ENCODE measurements around the gene AHNAK2. TPM values are rescaled to one million over a fixed set of nuclear protein-coding genes. Genes with fewer than 3 reads are reported as not detected.

Gene AHNAK2
- total and polyA plus RNA-seq, 2 donors, result 0.42 to 3.8 TPM

DNA sequence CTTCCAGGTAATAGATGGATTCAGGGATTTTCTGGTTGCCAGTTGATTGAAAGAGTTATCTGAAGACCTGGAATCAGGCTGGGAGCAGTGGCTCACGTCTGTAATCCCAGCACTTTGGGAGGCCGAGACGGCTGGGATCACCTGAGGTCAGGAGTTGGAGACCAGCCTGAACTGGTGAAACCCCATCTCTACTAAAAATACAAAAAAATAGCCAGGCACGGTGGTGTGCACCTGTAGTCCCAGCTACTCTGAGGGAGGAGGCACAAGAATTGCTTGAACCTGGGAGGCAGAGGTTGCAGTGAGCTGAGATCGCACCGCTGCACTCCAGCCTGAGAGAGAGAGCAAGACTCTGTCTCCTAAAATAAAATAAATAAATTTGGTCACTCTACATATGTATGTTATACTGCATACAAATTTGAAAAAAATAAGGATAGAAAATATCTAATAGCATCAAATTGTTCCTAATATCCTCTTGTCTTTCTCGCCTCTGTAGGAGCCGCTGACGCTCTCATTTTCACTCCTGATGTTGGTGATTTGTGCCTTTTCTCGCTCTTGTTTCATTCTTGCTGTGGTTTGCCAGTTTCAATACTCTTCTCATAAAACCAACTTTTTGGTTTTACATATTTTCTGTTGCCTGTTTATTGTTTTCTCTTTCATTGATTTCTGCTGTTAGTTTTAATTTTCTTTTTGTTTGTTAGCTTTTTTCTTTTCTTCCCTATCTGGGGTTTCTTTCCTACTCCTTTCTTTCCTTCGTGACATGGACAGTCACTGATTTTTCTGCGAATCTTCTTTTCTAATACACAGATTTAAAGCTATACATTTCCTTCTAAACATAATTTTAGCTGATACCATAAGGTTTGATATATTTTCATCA is 77.3 kb downstream of the AHNAK2 start:
- DNase-seq (ENCODE audit: low read depth in 6 of 9, low spot score in 9 of 9), result no peak

GRCh38 chr14:104899781-104900180 is 78.4 kb downstream of the AHNAK2 start:
- Histone ChIP-seq H3K9me3 (ENCODE audit: control insufficient read depth in 2 of 2, insufficient read depth in 1 of 2, low read length in 1 of 2) (no peaks in the 10 kb centered on the region), H3K27ac (ENCODE audit: low read depth in 1 of 2, low read length in 1 of 2) (no peak overlapping the region), H3K4me1 (ENCODE audit: control insufficient read depth in 2 of 2, insufficient read depth in 2 of 2, low read length in 2 of 2) (no peaks in the 10 kb centered on the region), H3K36me3 (ENCODE audit: control insufficient read depth in 2 of 2, insufficient read depth in 2 of 2, low read length in 1 of 2) (no peaks in the 10 kb centered on the region), H3K27me3 (ENCODE audit: control insufficient read depth in 2 of 2, insufficient read depth in 1 of 2, low read length in 1 of 2) (peaks cover 0 to 13% of the 10 kb centered on the region in 2 donors), H3K4me3 (ENCODE audit: low read length in 2 of 2) (no peak overlapping the region)
- WGBS, result 60% methylated on average over 2 of the region's 2 CpGs
- no peak for DNase-seq (ENCODE audit: low read depth in 6 of 9, low spot score in 9 of 9)

More for the DNA sequence above, 77.3 kb downstream of the AHNAK2 start:
- 93% methylated on average over 12 of the region's 12 CpGs for WGBS
- no peak overlapping the region for H3K4me3 ChIP-seq (ENCODE audit: low read length in 2 of 2)
- no peaks in the 10 kb centered on the region for H3K4me1 ChIP-seq (ENCODE audit: control insufficient read depth in 2 of 2, insufficient read depth in 2 of 2, low read length in 2 of 2)
- H3K9me3 ChIP-seq (ENCODE audit: control insufficient read depth in 2 of 2, insufficient read depth in 1 of 2, low read length in 1 of 2), result no peaks in the 10 kb centered on the region
- H3K36me3 ChIP-seq (ENCODE audit: control insufficient read depth in 2 of 2, insufficient read depth in 2 of 2, low read length in 1 of 2), result no peaks in the 10 kb centered on the region
- H3K27ac ChIP-seq (ENCODE audit: low read depth in 1 of 2, low read length in 1 of 2), result no peak overlapping the region
- peaks cover 0 to 18% of the 10 kb centered on the region in 2 donors for H3K27me3 ChIP-seq (ENCODE audit: control insufficient read depth in 2 of 2, insufficient read depth in 1 of 2, low read length in 1 of 2)

GRCh38 chr14:104898870-104899510 is 79.2 kb downstream of the AHNAK2 start:
- H3K27ac ChIP-seq (ENCODE audit: low read depth in 1 of 2, low read length in 1 of 2), result no peak overlapping the region
- H3K4me1 ChIP-seq (ENCODE audit: control insufficient read depth in 2 of 2, insufficient read depth in 2 of 2, low read length in 2 of 2), result no peaks in the 10 kb centered on the region
- peaks cover 0 to 12% of the 10 kb centered on the region in 2 donors for H3K27me3 ChIP-seq (ENCODE audit: control insufficient read depth in 2 of 2, insufficient read depth in 1 of 2, low read length in 1 of 2)
- no peak for DNase-seq (ENCODE audit: low read depth in 6 of 9, low spot score in 9 of 9)
- H3K4me3 ChIP-seq (ENCODE audit: low read length in 2 of 2), result no peak overlapping the region
- H3K36me3 ChIP-seq (ENCODE audit: control insufficient read depth in 2 of 2, insufficient read depth in 2 of 2, low read length in 1 of 2), result no peaks in the 10 kb centered on the region
- WGBS, result 89% methylated on average over 24 of the region's 24 CpGs
- no peaks in the 10 kb centered on the region for H3K9me3 ChIP-seq (ENCODE audit: control insufficient read depth in 2 of 2, insufficient read depth in 1 of 2, low read length in 1 of 2)

DNA sequence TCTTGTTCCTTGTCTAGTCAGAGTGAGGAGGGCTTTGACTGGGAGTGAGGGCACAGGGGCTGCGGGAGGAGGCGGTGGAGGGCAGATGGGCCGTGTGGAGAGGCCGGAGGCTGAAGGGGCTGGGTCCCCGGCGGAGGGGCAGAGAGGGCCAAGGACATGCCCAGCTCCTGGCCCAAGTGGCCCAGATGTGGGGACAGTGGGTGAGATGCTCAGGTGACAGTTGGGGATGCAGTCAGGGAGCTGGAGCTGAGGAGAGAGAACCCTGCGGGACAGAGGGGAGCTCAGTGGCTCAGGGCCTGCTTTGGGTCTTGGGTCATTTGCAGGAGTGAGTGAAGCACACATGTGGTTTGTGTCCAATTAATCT is 80.0 kb downstream of the AHNAK2 start:
- Histone ChIP-seq H3K36me3 (ENCODE audit: control insufficient read depth in 2 of 2, insufficient read depth in 2 of 2, low read length in 1 of 2) (no peaks in the 10 kb centered on the region), H3K9me3 (ENCODE audit: control insufficient read depth in 2 of 2, insufficient read depth in 1 of 2, low read length in 1 of 2) (no peaks in the 10 kb centered on the region), H3K27me3 (ENCODE audit: control insufficient read depth in 2 of 2, insufficient read depth in 1 of 2, low read length in 1 of 2) (peaks cover 0 to 5% of the 10 kb centered on the region in 2 donors), H3K27ac (ENCODE audit: low read depth in 1 of 2, low read length in 1 of 2) (no peak overlapping the region), H3K4me1 (ENCODE audit: control insufficient read depth in 2 of 2, insufficient read depth in 2 of 2, low read length in 2 of 2) (no peaks in the 10 kb centered on the region), H3K4me3 (ENCODE audit: low read length in 2 of 2) (no peak overlapping the region)
- no peak for DNase-seq (ENCODE audit: low read depth in 6 of 9, low spot score in 9 of 9)
- 99% methylated on average over 7 of the region's 7 CpGs for WGBS

DNA sequence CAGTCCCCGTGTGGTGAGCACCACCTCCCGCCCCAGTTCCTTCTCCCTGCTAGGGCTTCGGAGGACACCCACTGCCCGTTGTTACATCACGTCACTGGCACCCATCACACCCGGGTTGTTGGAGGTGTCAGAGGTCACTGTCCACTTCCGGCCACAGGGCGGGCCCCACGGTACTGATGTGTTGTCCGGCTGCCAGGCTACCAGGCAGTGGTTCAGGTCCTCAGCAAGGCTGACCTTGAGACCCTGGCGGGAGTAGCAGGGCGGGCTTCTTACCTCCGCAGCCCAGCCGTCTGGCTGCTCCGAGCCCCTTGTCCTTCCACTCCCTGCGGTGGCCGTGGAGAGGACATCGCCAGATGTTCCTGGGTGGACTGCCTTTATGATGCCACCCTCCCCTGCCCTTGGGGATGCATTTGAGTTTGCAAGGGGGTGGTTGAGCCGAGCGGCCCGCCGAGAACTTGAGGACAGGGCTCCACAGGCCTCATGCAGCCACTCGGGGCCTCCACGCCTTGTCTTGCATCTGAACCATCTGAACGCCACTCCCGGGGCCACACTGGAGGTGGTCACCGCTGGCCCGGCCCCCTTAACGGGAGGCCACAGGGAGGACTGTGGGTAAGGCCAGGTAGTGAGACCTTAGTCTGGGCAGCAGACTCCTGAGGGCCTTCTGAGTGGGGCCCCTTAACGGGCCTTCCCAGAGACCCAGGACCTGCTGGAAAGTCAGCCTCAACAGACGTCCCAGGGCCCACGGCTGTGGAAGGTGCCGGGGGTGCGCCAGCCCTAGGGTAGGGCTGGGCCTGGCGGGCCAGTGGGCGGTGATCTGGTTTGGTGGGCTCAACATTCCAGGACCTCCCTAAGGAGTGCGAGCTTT is 80.6 kb downstream of the AHNAK2 start:
- no peaks in the 10 kb centered on the region for H3K36me3 ChIP-seq (ENCODE audit: control insufficient read depth in 2 of 2, insufficient read depth in 2 of 2, low read length in 1 of 2)
- no peak overlapping the region for H3K4me3 ChIP-seq (ENCODE audit: low read length in 2 of 2)
- DNase-seq (ENCODE audit: low read depth in 6 of 9, low spot score in 9 of 9), result no peak
- H3K27me3 ChIP-seq (ENCODE audit: control insufficient read depth in 2 of 2, insufficient read depth in 1 of 2, low read length in 1 of 2), result peaks cover 0 to 4% of the 10 kb centered on the region in 2 donors
- H3K4me1 ChIP-seq (ENCODE audit: control insufficient read depth in 2 of 2, insufficient read depth in 2 of 2, low read length in 2 of 2), result no peaks in the 10 kb centered on the region
- H3K9me3 ChIP-seq (ENCODE audit: control insufficient read depth in 2 of 2, insufficient read depth in 1 of 2, low read length in 1 of 2), result no peaks in the 10 kb centered on the region
- 95% methylated on average over 37 of the region's 37 CpGs for WGBS
- H3K27ac ChIP-seq (ENCODE audit: low read depth in 1 of 2, low read length in 1 of 2), result no peak overlapping the region

GRCh38 chr14:104895786-104896661 is 82.2 kb downstream of the AHNAK2 start:
- no peaks in the 10 kb centered on the region for H3K9me3 ChIP-seq (ENCODE audit: control insufficient read depth in 2 of 2, insufficient read depth in 1 of 2, low read length in 1 of 2)
- WGBS, result 92% methylated on average over 34 of the region's 34 CpGs
- no peak overlapping the region for H3K4me3 ChIP-seq (ENCODE audit: low read length in 2 of 2)
- H3K27me3 ChIP-seq (ENCODE audit: control insufficient read depth in 2 of 2, insufficient read depth in 1 of 2, low read length in 1 of 2), result peaks cover 0 to 4% of the 10 kb centered on the region in 2 donors
- H3K36me3 ChIP-seq (ENCODE audit: control insufficient read depth in 2 of 2, insufficient read depth in 2 of 2, low read length in 1 of 2), result no peaks in the 10 kb centered on the region
- no peak overlapping the region for H3K27ac ChIP-seq (ENCODE audit: low read depth in 1 of 2, low read length in 1 of 2)
- no peak for DNase-seq (ENCODE audit: low read depth in 6 of 9, low spot score in 9 of 9)
- H3K4me1 ChIP-seq (ENCODE audit: control insufficient read depth in 2 of 2, insufficient read depth in 2 of 2, low read length in 2 of 2), result no peaks in the 10 kb centered on the region

- no peaks in the 10 kb centered on the region for H3K9me3 ChIP-seq (ENCODE audit: control insufficient read depth in 2 of 2, insufficient read depth in 1 of 2, low read length in 1 of 2)
- H3K27me3 ChIP-seq (ENCODE audit: control insufficient read depth in 2 of 2, insufficient read depth in 1 of 2, low read length in 1 of 2), result peaks cover 0 to 4% of the 10 kb centered on the region in 2 donors
- no peaks in the 10 kb centered on the region for H3K36me3 ChIP-seq (ENCODE audit: control insufficient read depth in 2 of 2, insufficient read depth in 2 of 2, low read length in 1 of 2)
- H3K4me1 ChIP-seq (ENCODE audit: control insufficient read depth in 2 of 2, insufficient read depth in 2 of 2, low read length in 2 of 2), result no peaks in the 10 kb centered on the region
- no peak for DNase-seq (ENCODE audit: low read depth in 6 of 9, low spot score in 9 of 9)
- no peak overlapping the region for H3K4me3 ChIP-seq (ENCODE audit: low read length in 2 of 2)
- no peak overlapping the region for H3K27ac ChIP-seq (ENCODE audit: low read depth in 1 of 2, low read length in 1 of 2)
- 92% methylated on average over 9 of the region's 9 CpGs for WGBS
These were observed 82.9 kb downstream of the AHNAK2 start for GRCh38 chr14:104895207-104895785.

All from thymus (tissue), 11 donors.